HTR-8/SVneo (cell line): Measurements from ENCODE around the gene COG3.
"Not testable (repeated sequence)": the region's sequence is repeated elsewhere in the genome, so short reads cannot be mapped to it uniquely, and the experiment has no call there.

ENCODE experiments used
- DNase-seq: peaks from one replicate; pipeline ENCODE4 v3.0.0; 2011; ENCODE audit warnings: low spot score, mixed read lengths; ENCODE audit not compliant: insufficient read length
- FAIRE-seq: peaks from 2 replicates; lab custom pipeline; 2011; peaks lifted over from hg19 to GRCh38; lab: Jason Lieb, UNC

Gene COG3

GRCh38 chr13:45464687-45465453, at the start of gene COG3:
Gene COG3, plus strand, starts transcription at chr13:45464939. Its CDS starts 98 bp downstream, at chr13:45465037.
- DNase-seq (peak; percentile 88), FAIRE-seq (peak; percentile 52)

- FAIRE-seq: no peak
Observed at GRCh38 chr13:45415112-45415511, 49.6 kb upstream of the COG3 start.

DNA sequence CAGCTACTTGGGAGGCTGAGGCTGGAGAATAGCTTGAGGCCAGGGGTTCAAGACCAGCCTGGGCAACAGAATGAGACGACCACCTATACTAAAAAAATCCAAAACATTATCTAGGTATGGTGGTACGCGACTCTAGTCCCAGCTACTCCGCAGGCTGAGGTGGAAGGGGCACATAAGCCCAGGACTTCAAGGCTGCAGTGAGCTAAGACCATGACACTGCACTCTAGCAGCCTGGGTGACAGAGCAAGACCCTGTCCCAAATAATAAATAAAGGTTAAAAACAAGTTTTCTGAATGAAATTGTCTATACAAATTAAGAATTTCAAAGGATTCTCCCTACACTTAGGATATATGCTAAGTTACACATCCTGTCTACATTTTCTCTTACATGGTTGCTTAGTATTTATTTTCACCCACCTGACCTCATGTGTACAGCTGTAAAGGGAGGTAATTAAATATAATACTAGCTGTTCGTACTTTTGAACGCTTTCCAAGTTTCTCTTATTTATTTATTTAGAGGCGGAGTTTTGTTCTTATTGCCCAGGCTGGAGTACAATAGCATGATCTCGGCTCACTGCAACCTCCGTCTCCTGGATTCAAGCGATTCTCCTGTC, 48.1 kb upstream of the COG3 start:
- no peak for DNase-seq
- FAIRE-seq: no peak

More at GRCh38 chr13:45415112-45415511, 49.6 kb upstream of the COG3 start:
- DNase-seq: no peak

DNA sequence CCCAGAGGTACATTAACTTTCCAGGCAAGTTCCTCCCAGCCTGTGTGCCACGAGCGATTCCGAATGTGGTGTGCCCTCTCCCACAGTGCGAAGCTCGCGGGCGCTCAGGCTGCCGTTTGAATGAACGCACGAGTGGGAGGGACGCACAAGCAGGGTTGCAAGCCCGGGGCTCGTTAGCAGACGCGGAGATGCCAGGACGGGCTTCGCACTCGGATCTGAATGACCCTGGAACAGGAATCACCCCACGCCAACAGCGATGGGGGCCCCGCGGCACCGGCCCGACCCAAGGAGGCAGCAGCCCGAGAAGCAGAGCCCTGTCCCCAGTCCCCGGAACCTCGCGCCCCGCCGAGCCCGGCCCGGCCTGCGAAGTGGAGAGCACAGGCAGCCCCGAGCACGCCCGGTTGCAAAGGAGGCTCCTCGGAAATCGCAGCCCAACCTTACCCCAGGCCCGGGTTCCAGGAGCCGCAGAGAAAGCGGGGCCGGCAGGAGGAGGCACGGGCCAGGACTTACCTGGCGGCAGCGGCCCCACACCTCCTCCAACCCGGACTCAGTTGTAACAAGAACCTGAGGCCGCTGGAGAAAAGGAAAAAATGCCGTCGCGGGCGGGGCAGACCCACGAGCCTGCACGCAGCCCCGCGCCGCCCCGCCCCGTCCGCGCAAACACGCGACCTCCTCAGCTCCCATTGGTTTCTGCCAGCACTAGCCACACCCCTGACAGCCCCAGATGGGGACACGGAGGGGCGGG, 46.8 kb upstream of the COG3 start, which contains the start of gene SLC25A30:
Gene SLC25A30 (minus strand): TSS at position 584 of the 745 bp plus-strand sequence. CDS start 6,948 bp downstream, outside the sequence.
- DNase-seq (peak; percentile 72), FAIRE-seq (no peak)

DNA sequence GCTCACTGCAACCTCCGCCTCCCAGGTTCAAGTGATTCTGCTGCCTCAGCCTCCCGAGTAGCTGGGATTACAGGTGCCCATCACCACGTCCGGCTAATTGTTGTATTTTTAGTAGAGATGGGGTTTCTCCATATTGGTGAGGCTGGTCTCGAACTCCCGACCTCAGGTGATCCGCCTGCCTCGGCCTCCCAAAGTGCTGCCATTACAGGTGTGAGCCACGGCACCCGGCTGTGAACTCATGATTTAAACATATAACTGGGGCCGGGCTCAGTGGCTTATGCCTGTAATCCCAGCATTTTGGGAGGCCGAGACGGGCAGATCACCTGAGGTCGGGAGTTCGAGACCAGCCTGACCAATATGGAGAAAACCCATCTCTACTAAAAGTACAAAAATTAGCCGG, 45.4 kb upstream of the COG3 start:
- FAIRE-seq: not testable (repeated sequence)

GRCh38 chr13:45419945-45420344, 44.8 kb upstream of the COG3 start:
- FAIRE-seq (no peak), DNase-seq (no peak)

More for the DNA sequence above, 45.4 kb upstream of the COG3 start:
- not testable (repeated sequence) for DNase-seq

DNA sequence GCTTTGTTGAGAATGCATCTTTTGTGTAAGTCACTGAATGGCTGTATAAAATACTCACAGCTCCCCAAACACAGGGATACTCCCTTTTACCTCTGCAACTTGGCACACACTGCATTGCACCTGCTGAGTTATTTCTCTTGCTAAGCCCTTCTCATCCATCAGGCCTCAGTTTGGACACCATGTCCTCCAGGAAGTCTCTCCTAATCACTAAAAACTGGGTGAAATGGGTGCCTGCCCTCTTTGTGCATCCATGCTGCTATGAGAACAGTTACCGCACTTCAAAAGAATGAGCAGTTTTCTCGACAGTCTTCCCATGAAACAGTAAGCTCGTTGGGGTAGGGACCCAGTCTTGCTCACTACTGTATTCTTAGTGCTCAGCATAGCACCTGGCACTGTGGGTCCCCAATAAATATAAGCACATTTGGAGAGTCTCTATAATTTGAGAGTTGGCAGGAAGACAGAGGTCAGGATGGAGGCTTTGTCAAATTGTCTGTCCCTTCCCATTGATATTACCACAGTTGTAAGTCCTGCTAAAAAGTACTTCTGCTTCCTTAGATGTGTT, 41.9 kb upstream of the COG3 start:
- FAIRE-seq (no peak), DNase-seq (no peak)

DNA sequence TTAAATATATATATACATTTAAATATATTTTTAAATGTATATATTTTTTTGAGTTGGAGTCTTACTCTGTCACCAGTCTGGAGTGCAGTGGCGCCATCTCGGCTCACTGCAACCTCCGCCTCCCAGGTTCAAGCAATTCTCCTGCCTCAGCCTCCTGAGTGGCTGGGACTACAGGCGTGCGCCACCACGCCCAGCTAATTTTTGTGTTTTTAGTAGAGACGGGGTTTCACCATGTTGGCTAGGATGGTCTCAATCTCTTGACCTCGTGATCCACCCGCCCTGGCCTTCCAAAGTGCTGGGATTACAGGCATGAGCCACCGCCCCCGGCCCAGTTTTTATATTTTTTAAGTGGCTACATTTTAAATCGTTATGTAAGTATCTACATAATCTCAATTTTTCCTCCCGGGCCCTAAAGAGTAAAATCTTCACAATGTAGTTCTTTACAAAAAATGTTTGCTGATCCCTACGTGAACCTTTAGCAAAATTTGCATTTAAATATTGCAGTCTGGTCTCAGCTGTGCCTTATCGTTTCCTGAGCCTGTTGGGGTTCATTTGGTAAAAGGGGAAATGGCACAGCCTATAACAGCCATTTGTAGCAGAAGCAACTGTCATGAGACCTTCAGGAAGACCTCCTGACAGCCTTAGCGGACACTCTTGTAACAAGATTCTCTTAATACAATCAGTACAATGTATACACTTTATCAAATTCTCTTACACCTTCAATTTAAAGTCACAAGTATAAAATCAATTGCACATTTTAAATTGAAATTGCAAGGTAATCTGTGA, 38.5 kb upstream of the COG3 start:
- not testable (repeated sequence) for DNase-seq, FAIRE-seq

DNA sequence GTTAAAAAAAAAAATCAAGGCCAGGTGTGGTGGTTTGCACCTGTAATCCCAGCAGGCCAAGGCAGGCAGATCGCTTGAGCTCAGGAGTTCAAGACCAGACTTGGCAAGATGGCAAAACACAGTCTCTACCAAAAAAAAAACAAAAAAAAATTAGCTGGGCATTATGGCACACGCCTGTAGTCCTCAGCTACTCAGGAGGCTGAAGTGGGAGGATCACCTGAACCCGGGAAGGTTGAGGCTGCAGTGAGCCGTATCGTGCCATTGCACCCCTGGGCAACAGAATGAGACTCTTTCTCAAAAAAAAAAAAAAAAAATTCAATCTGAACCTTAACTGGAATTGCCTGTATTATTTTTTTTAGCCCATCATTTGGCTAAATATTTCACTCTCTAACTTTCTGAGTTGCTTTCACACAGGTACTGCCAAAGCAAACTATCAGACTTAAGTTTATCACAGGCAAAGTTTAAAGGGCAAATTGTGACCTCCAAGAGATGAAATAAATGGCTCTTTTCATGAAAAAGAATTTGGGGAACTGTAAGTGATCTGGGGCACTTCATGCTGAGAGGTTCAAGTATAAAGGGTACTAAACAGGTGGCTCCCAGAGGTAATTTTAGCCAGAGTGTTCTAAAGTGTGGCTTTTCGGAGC, 31.9 kb upstream of the COG3 start:
- no peak for FAIRE-seq
- no peak for DNase-seq

GRCh38 chr13:45433381-45433790, 31.4 kb upstream of the COG3 start:
- FAIRE-seq: no peak
- no peak for DNase-seq

DNA sequence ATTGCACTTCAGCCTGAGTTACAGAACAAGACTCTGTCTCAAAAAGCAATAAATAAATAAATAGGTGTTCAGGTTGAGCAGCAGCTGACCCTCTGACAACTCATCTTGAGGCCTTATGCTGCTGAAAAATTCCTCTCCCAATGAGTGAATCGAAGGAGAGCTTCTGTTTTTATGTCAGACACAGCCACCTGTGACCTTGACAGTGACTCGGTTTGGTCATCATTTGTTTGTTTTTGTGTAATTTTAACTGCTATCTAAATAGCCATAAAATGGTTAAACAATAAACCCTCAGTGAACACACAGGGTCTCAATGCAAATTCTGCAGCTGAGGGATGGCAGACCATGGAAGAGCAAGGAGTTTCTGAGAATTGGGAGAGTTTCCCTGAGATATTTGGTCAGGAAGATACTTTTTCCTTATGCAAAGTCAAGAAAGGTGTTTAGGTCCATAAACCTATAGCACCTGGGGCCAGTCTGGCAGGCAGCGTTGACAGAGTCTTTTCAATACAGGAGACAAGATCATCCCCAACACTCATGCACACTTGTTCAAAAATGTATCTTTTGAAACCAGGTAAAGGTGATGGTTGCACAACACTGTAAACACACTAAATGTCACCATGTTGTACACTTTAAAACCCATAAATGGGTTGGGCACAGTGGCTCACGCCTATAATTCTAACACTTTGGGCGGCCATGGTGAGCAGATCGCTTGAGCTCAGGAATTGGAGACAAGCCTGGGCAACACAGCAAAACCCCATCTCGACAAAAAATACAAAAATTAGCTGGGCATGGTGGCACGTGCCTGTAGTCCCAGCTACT, 30.0 kb upstream of the COG3 start:
- FAIRE-seq (no peak), DNase-seq (no peak)

GRCh38 chr13:45436332-45436731, 28.4 kb upstream of the COG3 start:
- FAIRE-seq (no peak), DNase-seq (no peak)

- DNase-seq (no peak), FAIRE-seq (no peak)
Observed at GRCh38 chr13:45436953-45437352, 27.8 kb upstream of the COG3 start.

DNA sequence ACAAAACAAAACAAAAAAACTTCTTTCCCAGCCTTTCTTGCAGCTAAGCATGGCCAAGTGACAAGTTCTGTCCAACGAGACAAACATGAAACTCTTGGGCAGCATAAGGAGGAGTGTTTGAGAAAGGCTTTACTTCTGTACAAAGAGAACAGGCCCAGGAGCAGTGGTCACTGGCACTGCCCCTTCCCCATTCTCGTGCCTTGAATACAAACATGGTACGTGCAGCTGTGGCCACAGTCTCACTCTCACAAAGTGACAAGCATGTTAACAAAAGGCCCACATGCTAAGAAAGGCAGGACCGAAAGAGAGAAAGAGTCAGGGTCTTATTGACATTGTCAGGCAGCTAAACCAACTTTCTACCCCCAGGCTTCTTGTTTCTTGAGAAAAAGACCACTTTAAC, 26.8 kb upstream of the COG3 start:
- no peak for FAIRE-seq
- DNase-seq: no peak

DNA sequence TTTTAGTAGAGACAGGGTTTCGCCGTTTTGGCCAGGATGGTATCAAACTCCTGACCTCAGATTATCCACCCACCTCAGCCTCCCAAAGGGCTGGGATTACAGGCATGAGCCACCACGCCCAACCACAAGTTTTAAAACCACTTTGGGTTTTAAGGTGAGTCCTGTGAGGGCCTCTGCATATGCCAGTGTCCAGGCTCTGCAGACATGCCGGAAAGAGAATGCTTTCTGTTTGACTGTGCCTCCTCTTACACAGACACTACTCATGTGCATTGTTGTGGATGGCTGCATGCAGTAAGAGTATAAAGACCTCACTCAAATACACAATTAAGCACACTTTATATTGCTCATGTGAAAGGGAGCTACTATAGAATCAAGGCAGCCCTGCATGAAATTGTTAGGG, 25.7 kb upstream of the COG3 start:
- FAIRE-seq (no peak), DNase-seq (no peak)

DNA sequence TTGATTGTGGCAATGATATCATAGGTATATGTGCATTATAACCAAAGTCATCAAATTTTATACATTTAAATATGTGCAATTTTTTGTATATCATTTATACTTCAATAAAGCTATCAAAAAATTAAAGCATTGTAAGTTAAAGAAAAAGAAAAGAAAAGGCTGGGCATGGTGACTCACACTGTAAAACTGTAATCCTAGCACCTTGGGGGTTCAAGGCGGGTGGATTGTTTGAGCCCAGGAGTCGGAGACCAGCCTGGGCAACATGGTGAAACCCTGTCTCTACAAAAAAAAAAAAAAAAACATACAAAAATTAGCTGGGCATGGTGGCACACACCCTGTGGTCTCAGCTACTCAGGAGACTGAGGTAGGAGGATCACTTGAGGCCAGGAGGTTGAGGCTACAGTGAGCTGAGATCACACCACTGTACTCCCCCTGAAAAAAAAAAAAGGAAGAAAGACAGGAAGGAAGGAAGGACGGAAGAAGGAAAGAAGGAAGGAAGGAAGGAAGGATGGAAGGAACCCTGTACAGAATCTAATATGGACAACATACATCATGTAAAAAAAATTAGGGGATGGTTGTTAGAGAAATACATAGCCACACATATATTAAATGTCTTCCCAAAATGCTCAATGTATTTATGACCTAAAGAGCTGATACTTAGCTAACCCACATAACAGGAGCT, 24.8 kb upstream of the COG3 start:
- FAIRE-seq (no peak), DNase-seq (no peak)

DNA sequence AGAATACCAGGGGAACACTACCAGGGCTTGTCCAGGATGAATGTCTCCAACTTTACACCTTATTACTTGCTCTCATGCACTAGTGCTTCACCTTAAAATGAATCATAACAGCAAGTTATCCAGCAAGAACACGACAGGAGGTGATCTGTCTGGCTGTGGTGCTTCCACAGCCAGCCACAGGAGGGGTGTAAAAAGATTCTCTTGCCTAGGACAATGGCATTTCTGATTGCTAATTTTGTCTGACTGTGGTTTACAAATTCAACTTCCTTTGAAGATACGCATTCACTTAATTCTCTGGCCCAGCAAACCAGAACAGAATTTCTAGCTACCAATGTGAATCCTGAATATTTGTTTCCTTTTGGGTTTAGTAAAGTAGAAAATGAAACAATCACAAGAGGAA, 23.1 kb upstream of the COG3 start:
- FAIRE-seq: no peak
- peak; percentile 8 for DNase-seq

DNA sequence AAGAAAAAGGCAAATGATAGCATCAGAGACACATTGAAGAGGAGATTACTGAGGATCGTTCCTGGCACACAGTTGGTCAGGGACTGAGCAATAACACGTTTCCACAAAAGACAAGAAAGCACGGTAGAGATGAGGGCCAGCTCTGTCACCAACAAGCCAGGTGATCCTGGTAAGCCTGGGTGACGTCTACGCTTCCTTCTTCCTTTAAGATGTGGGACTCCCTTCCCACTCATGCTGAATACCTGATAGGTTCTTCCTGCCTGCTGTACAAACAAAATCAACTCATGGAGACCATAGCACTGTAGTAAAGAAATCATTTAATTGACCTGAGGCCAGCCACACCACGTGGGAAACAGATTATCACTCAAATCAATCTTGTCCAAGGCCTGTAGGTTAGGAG, 19.7 kb upstream of the COG3 start:
- no peak for FAIRE-seq
- no peak for DNase-seq
